Stimulated activated CD4-positive, alpha-beta T cell treated with anti-CD3 and anti-CD28 coated beads, Interleukin-2, amount 100 ng/mL, for 48 hours (primary cell): ENCODE data around the gene LKAAEAR1.

ENCODE experiments used
- DNase-seq, 2 donors: peaks; one replicate each; pipeline ENCODE4 v3.0.0-alpha.2; 2020

The LKAAEAR1 gene

DNA sequence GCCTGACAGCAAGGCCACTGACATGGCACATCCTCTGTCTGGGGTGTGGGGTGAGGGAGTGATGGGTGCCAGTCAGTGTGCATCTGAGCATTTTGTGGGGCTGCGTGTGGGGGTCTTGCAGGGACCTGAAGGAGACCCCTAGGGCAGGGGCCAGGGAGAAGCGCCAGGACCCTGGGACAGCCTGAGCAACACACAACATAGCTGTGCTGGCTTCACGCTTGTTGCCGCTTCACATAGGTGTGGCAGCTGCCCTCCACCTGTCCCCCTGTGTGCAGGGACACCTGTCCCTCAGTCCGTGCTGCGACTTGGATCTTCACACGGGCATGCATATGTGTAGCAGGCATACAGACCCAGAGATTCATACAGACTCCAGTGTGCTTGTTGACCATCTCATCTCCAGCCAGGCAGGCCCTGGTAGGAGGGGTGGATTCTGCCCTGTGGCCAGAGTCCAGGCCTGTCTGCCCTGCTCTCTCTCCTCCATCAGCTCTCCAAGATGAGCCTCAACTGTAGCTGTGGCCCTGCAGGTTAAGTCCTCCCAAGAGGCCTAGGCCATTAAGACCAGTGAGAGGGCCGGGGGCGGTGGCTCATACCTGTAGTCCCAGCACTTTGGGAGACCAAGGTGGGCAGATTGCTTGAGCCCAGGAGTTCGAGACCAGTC, 26.3 kb upstream of the LKAAEAR1 start:
- no peak for DNase-seq

DNA sequence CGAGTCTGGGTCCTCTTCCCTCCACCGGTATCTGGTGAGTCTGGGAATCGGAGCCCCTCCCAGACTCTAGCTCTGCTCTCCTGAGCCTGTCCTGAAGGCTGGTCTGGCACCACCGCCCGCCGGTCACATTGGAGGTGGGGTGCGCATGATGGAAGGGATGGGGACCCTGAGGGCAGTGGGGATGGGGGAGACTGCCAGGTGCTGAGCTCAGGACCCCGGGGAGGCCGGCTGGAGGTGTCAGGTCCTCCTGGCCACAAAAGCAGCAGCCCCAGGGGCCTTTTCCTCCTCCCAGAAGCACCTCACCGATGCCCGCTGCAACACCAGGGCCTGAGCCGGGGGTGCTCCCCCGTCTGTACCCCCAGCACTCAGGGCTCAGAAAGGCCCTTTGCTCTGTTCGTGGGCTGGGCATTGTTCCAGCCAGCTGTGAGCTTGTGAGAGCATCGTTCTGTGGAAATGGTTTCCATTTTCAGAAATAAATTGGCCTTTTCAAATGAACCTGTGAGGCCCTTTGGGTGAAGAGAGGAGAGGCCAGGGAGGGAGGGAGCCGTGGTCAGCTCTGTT, 25.7 kb upstream of the LKAAEAR1 start:
- DNase-seq: no peak

DNA sequence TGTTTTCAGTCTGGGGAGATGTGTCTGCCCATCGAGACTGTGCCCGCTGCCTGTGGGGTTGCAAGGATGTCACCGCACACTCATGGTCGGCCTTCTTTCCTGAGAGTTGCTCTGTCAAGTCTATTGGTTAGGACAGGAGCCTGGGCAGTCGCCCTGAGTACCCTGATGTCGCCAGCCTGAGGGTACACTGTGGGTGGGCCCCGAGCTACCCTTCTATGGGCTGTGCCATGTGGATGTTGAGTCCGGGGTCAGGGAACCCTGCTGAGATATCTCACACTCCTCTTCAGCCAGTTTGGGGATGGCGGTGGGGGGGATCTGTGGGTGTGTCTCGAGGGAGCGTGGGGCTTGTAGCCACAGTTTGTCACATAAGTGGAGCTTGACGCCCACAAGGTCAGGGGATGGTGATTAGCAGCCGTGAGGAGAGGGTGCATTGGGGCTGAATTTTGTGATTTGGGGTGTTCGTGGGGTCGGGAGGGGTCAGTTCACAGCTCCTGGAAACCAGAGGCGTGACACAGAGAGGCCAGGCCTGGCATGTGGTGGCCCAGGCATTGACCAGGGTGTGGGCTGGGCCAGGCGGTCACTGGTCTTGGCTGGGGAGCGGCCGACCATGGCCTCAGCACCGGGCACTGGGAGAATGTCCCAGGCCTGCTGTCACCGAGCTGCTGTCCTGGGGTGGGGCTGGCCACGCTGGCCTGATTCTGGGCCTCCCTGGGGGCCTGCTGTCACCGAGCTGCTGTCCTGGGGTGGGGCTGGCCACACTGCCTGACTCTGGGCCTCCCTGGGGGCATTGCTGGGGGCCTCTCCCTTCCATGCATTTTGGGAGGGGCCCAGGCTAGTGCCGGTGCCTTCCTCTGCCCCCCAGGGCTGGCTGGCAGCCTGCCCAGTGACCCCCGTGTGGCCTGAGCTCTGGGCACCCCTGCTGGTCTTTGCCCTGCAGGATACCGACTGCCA, 24.8 kb upstream of the LKAAEAR1 start:
- DNase-seq: no peak

DNA sequence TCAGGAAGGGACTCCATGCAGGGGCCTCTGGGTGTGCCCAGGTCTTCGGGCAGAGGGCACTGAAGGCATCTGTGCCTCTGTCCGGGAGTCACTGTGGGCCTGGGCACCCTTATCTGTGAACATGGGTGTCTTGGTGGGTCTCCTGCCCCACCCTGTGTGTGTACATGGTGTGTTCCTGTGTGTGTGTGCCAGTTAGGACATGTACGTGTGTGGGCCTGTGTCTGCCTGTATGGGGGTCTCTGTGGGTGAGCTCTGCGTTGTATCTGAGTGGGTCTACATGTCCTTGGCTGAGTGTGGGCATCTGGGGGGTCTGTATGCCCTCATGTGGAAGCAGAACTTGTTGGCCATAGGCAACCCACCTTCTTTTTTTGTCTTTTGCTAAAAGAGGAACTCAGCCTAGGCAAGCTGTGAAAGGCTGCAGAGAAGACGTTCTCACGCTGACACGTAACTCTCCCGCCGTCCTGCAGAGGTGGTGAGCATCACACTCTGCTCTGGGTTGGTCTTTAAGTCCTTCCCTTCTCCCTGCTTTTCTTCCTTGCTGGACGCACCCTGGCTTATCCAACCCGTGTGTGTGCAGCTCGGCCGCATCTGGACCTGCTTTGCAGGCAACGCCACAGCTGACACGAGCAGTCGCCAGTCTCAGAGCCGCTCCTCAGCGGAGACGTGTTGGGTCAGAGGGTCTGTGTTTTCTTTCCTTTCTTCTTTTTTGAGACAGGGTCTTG, 23.7 kb upstream of the LKAAEAR1 start:
- no peak for DNase-seq

DNA sequence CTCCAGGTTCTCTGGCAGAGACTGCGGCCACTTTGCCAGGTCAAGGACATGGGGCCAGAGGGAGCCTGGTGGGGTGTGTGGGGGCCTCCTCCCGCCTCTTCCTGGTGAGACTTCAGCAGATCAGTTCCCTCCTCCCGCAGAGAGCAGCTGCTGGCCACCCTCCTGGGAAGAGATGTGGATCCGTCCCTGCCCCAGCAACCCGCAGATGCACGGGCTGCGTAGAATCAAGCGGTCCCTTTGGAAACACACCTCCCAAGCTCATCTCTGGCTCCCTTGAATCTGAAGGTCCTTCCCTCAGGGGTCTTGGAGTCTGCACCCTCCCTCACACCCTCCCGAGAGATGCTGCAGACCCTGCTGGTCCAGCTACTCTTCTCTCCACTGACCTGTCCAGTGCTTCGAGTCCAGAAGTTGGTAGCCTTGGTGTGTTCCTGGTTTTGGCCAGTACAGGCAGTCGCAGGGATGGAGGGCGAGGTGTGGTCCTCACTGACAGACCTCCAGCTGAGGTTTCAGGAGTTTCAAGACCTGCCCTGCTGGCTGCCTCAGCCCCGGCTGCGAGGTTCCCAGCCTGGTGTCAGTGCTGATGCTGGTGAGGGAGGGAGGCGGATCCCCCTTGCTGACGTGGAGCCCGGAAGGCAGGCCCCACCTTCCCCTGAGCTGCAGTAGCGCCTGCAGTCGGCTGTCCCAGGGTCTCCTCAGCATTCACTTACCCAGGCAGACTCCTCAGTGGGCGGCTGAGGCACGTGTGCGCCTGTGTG, 23.0 kb upstream of the LKAAEAR1 start, which contains the start of gene NPBWR2:
TSS of gene NPBWR2 (minus strand) at position 585 of the 755 bp plus-strand sequence. CDS start 734 bp downstream, outside the sequence.
- DNase-seq: no peak

DNA sequence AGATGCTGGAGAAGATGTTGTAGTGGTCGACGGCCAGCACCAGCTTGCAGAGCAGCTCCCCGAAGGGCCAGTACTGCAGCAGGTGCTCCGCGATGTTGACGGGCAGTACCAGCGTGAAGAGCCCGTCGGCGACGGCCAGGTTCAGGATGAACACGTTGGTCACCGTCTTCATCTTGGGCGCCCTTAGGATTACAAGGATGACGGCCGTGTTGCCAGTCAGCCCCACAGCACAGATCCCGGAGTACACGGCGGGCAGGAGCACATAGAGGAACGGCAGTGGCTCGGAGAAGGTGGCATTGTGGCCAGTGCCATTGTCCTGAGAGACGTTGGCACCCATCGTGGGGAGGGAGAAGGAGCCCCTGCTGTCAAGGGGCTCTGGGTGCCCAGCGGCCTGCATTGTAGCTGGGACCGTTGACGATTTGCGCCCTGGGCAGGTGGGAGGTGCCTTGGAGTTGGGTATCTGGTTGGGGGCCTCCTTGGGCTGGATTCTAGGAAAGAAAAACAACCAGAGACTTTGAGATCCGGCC, 22.3 kb upstream of the LKAAEAR1 start:
- DNase-seq: no peak

DNA sequence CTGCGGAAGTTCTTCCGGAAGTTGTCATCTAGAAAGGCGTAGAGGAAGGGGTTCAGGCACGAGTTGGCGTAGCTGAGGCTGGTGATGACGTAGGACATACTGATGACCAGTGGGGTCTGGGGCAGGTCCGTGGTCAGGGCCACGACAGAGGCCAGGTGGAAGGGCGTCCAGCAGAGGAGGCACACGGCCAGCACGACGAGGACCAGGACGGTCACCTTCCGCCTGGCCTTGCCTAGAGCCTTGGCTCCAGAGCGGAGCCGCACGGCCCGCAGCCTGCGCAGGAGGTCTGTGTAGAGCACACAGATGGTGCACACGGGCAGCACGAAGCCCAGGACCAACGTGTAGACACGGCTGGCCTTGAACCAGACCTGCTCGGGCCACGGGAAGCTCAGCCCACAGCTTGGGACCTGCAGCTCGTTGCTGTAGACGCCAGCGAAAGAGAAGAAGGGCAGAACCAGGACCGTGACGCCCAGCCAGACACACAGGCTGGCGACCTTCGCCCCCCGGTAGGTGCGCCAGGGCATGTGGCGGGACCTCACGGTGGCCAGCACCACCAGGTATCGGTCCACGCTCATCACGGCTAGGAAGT, 21.7 kb upstream of the LKAAEAR1 start:
- DNase-seq: no peak

DNA sequence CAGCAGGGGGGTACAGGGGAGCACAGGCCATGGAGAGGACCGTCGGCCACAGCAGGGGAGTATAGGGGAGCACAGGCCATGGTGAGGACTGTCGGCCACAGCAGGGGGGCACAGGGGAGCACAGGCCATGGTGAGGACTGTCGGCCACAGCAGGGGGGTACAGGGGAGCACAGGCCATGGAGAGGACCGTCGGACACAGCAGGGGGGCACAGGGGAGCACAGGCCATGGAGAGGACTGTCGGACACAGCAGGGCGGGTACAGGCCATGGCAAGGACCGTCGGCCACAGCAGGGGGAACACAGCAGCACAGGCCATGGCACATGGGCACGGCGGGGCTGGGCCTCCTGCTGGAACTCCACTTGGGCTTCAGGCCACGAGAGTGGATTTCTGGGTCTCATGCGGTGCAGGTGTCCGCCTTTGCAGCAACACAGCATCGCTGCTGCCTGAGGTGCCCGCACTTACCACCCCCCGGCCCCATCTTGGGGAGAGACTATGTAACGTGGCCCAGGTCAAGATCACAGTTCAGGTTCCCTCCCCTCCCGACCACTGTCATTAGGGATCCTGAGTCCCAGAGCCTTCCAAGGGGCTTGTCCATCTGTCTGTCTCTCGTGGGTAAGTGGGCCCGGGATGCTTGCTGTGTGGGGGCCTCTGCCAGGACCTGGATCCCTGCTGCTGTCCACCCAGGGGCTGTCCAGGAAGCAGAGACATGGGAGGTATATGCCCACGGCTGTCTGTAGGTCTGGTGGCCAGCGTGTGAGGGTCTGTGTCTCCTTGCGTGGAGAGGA, 20.7 kb upstream of the LKAAEAR1 start:
- DNase-seq: no peak

DNA sequence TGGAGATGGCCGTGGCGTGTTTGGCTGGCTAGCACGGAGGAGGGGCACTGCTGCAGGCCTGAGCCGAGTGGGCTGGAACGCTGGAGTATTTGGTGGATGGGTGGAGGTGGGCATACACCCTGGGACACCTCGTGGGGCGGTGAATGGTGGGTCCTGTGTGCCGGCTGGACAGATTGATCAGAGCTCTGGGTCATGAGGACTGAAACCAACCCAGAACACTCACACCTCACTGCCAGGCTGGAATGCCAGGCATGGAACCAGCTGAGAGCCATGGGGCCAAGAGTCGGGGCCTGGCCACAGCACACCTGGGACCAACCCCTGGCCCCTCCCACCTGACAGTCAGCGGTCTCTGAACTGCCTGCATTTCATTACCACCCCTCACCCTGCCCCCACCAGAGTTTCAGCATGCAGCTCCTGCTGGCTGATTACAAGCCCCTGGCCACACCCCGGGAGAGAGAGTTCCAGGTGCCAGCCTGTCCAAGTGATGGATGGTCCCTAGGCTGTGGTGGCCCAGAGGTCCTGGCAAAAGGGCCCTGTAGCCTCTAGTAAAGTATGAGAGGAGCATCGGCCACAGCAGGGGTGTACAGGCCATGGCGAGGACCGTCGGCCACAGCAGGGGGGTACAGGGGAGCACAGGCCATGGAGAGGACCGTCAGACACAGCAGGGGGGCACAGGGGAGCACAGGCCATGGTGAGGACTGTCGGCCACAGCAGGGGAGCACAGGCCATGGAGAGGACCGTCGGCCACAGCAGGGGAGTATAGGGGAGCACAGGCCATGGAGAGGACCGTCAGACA, 19.9 kb upstream of the LKAAEAR1 start:
- DNase-seq: no peak

DNA sequence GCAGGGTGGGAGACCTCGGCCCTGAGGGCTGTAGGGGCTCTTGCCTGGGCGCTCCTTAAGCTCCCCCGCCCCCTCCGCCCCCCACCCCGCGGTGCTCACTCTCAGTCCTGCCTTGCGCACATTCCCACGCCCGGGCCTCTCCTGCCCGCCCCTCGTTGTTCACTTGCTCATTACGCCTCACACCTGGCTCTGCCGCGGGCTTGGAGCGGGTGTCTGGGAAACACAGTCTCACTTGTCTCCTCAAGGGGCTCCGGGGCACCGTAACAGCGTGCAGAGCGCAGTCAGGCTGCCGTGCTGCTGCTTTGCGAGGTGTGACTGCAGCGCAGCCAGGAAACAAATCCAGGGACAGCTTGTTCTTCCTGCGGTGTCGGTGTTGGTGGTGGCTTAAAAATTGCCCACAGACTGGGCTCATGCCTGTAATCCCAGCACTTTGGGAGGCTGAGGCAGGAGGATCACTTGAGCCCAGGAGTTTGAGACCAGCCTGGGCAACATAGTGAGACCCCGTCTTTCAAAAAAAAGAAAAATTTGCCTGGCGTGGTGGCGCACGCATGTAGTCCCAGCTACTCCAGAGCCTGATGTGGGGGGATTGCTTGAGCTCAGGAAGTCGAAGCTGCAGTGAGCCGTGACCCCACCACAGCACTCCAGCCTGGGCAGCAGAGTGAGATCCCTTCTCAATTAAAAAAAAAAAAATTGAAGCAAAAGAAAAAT, 18.6 kb upstream of the LKAAEAR1 start:
- no peak for DNase-seq

DNA sequence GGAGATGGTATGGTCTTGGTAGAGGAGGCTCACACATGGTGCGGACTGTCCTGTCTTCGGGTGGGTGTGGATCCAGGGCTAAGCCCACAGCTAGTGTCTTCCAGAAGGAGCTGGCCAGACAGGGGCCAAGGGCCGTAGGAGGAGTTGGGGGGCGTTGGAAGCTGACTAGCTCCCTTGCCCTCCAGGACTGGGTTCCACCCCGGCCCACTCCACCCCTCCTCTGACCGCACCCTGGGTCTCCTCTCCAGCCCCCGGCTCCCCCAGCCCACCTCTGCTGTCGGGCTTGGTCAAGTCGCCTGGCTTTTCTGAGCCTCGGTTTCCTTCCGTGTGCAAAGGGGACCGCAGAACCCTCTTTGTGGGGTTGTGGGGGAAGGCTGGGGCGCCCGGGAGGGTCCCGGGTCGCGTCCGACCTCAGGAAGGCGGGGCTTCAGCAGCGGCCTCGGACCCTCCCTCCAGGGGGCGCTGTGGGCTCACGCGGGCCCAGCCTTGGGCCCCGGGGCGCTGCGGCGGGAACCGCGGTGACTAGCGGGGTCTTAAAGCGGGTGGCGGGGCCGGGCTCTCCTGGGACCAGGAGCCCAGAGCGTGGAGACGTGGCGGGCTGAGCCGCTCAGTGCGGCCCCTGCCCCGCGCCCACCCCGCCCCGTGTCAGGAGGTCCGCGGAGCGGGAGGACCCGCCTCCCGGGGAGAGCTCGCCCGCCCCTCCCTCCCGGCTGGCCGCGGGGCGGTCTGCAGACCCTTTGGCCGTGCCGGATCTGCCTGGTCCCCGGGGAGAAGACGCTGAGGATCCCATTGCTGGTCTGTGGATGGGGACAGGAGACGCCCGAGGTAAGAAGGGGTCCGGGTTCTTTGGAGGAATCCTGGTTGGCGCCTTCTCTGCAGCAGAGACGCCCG, 17.8 kb upstream of the LKAAEAR1 start:
- DNase-seq: peak; percentile 65 to 79

DNA sequence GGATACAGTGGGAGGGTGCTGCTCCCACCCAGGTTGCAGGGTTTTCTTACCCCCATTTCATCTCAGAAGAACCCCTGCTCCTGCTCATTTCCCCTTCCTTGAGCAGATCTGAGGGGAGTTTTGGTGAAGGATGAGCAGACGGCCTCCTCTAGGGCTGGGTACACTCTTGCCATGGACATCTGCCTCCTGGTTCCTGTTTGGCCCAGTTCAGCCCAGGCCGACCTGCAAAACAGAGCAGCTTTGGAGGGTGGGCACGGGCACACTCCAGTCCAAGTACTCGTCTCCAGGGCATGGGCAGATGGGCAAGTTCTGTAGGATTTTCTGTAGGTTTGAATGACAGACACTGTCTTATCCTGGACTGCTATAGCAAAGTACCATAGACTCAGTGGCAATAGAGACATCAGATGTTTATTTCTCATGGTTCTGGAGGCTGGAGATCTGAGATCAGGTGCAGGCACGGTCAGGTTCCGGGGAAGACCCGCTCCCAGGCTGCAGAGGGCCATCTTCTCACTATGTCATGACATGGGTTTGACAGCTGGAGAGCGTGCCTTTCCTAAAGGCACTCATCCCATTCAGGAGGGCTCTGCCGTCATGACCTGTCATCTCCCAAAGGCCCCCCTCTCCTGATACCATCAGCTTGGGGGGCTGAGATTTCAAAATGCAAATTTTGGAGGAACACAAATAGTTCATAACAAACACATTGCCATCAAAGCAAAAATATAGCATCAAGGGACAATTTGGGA, 16.9 kb upstream of the LKAAEAR1 start:
- DNase-seq: no peak

DNA sequence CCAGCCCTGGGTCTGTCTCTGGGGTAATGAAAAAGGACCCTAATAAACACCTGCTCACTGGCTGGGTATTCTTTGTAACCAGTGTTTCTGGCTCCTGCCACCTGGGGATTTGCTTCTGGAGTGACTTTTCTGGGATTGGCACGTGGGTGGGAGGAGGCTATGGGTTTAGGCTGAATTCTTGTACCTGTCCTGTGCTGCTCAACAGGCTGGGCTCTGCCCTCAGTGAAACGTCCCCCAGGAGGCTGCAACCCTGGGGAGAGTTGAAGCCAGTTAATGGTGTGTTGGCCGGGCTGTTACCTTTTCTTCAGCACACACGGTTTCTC, 16.3 kb upstream of the LKAAEAR1 start:
- no peak for DNase-seq

DNA sequence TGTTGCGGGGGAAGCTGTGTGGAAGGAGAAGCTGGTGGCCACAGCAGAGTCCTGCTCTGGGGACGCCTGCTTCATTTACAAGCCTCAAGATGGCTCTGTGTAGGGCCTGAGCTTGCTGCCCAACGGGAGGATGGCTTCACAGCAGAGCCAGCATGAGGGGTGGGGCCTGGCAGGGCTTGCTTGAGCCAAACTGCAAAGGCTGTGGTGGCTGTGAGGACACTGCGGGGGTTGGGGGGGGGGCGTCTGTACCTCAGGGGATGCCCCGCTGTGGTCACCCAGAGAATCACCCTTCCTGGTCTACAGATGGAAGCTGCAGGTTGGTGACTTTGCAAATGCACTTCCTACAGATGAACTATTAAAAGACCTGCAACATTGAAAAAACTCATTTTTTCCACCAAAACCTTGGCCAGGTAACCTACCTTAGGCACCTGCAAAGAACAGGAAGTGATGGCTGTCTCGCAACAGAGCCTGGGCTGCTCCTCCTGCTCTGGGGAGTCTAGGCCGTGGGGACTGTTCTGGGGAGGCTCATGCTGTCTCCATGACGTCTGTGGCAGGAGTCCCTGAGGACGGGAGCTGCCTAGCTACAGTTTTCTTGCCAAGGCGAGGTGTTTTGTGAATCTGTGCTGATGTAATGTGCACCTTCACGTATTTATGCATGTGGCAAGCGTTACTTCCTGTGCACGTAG, 15.8 kb upstream of the LKAAEAR1 start:
- DNase-seq: no peak

DNA sequence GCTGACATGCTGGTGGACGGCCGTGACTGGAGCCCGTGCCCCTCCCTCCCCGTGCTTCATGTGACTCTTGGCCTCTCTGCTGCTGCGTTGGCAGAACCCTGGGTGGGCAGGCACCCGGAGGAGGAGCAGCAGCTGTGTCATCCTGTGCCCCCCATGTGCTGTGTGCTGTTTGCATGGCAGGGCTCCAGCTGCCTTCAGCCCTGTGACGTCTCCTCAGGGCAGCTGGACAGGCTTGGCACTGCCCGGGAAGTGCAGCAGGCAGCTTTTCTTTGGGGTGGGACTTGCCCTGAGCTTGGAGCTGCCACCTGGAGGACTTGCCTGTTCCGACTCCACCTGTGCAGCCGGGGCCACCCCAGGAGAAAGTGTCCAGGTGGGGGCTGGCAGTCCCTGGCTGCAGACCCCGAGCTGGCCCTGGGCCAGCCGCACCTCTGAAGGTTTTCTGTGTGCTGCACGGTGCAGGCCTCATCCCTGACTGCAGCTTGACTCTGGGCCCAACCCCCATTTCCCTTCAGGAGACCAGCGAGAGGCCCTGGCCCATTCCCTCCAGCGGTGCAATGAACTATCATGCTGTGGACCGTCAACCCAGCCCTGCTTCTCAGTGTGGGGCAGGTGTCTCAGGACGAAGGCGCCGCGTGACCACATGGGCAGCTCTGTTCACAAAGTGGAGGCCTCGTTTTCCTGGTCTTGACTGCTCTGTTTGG, 15.0 kb upstream of the LKAAEAR1 start:
- DNase-seq: no peak

DNA sequence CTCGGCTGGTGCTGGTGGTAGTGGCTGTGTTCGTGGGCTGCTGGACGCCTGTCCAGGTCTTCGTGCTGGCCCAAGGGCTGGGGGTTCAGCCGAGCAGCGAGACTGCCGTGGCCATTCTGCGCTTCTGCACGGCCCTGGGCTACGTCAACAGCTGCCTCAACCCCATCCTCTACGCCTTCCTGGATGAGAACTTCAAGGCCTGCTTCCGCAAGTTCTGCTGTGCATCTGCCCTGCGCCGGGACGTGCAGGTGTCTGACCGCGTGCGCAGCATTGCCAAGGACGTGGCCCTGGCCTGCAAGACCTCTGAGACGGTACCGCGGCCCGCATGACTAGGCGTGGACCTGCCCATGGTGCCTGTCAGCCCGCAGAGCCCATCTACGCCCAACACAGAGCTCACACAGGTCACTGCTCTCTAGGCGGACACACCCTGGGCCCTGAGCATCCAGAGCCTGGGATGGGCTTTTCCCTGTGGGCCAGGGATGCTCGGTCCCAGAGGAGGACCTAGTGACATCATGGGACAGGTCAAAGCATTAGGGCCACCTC, 14.3 kb upstream of the LKAAEAR1 start:
- DNase-seq: no peak
